K562 (cell line): Measurements from ENCODE around the gene AGAP3. TPM values are rescaled to one million over a fixed set of nuclear protein-coding genes. Genes with fewer than 3 reads are reported as not detected.

Experiments used
- HIVEP1 ChIP-seq: fragments of 250-450 bp; sonication (Bioruptor Pico); IDR thresholded peaks from 2 replicates; pipeline ENCODE4 v1.4.0; 2020; ENCODE audit warnings: mild to moderate bottlenecking
- MCM5 ChIP-seq: fragments of 450-650 bp; IDR thresholded peaks from 2 replicates; pipeline ENCODE4 v1.6.1; 2016; ENCODE audit warnings: low read depth
- MED1 ChIP-seq: sonication (generic); formaldehyde crosslinking; IDR thresholded peaks from 2 replicates; pipeline ENCODE4 v1.8.1; 2023; ENCODE audit warnings: missing genetic modification reagents, borderline replicate concordance
- RAD21 ChIP-seq, 2 experiments: fragments of 250-450 bp in 1 of 2; fragments of 450-650 bp in 1 of 2; sonication (Bioruptor Pico) in 1 of 2; formaldehyde crosslinking in 1 of 2; IDR thresholded peaks in 1 of 2; conservative IDR thresholded peaks in 1 of 2; 2 replicates each; pipeline versions ENCODE4 v1.4.0 to v1.8.0; 2020 to 2022; ENCODE audit warnings: mild to moderate bottlenecking in 2 of 2, moderate library complexity in 1 of 2
- SIN3B ChIP-seq: fragments of 450-650 bp; IDR thresholded peaks from 2 replicates; pipeline ENCODE4 v1.6.1; 2017; ENCODE audit warnings: low read depth, mild to moderate bottlenecking, moderate library complexity
- SMARCA4 ChIP-seq: fragments of 450-650 bp; IDR thresholded peaks from 2 replicates; pipeline ENCODE4 v1.6.1; 2016
- STAT5B ChIP-seq: fragments of 250-450 bp; sonication (Bioruptor Pico); IDR thresholded peaks from 2 replicates; pipeline ENCODE4 v1.8.0; 2021; ENCODE audit warnings: mild to moderate bottlenecking, inconsistent platforms
- ZEB2 ChIP-seq: fragments of 450-650 bp; IDR thresholded peaks from 2 replicates; pipeline ENCODE4 v1.6.1; 2016
- ZNF184 ChIP-seq: sonication (generic); formaldehyde crosslinking; IDR thresholded peaks from 2 replicates; pipeline ENCODE4 v1.5.0; 2020; ENCODE audit warnings: missing genetic modification reagents
- polyA plus RNA-seq, 8 experiments: library from polyadenylated mRNA; depleted of rRNA in 4 of 8; stranded (reverse) in 5 of 8; unstranded in 3 of 8; fragments of >200 nt; fragmentation: Nextera tagmentation in 2 of 8; fragmentation: Illumina TruSeq in 1 of 8; extraction: Ambion mirVana in 2 of 8; extraction: Trizol in 1 of 8; gene quantifications; 2 replicates each; pipeline versions ENCODE4 v1.2.1 to v1.2.3, GENCODE V29; 2011 to 2014; ENCODE audit warnings: inconsistent platforms in 1 of 8, missing spikeins in 1 of 8
- total RNA-seq, 7 experiments: library from RNA; depleted of rRNA in 6 of 7; stranded (reverse); fragments of >200 nt in 6 of 7; fragmentation: Illumina TruSeq in 2 of 7; extraction: Trizol in 2 of 7; gene quantifications; 2 replicates each; pipeline versions ENCODE4 v1.2.1 to v1.2.3, GENCODE V29; 2011 to 2021; ENCODE audit warnings: low replicate concordance in 1 of 7
- TF ChIP-seq, protein P1 (sequence below): fragments of 450-650 bp; formaldehyde crosslinking; conservative IDR thresholded peaks from 2 replicates; pipeline ENCODE4 v1.4.0; 2022; ENCODE audit warnings: mild to moderate bottlenecking, missing genetic modification characterization
- TF ChIP-seq, protein P2 (sequence below): fragments of 450-650 bp; IDR thresholded peaks from 2 replicates; pipeline ENCODE4 v1.6.1; 2016; ENCODE audit warnings: low read depth
- TF ChIP-seq, protein P3 (sequence below): sonication (generic); formaldehyde crosslinking; IDR thresholded peaks from 2 replicates; pipeline ENCODE4 v1.8.0; 2022; ENCODE audit warnings: missing genetic modification reagents, mild to moderate bottlenecking, borderline replicate concordance
- TF ChIP-seq, protein P4 (sequence below): fragments of 250-450 bp; sonication (Bioruptor Pico); IDR thresholded peaks from 2 replicates; pipeline ENCODE4 v1.9.0; 2021; ENCODE audit warnings: mild to moderate bottlenecking
- TF ChIP-seq, protein P5 (sequence below): fragments of 250-450 bp; sonication (Bioruptor Pico); IDR thresholded peaks from 2 replicates; pipeline ENCODE4 v1.5.0; 2021

Gene AGAP3
- total and polyA plus RNA-seq, 9 of the 15 experiments (the other 6 are each of a cell fraction or from before 2014, with no cell fraction given): 3.4 to 208 (median 62.2) TPM

DNA sequence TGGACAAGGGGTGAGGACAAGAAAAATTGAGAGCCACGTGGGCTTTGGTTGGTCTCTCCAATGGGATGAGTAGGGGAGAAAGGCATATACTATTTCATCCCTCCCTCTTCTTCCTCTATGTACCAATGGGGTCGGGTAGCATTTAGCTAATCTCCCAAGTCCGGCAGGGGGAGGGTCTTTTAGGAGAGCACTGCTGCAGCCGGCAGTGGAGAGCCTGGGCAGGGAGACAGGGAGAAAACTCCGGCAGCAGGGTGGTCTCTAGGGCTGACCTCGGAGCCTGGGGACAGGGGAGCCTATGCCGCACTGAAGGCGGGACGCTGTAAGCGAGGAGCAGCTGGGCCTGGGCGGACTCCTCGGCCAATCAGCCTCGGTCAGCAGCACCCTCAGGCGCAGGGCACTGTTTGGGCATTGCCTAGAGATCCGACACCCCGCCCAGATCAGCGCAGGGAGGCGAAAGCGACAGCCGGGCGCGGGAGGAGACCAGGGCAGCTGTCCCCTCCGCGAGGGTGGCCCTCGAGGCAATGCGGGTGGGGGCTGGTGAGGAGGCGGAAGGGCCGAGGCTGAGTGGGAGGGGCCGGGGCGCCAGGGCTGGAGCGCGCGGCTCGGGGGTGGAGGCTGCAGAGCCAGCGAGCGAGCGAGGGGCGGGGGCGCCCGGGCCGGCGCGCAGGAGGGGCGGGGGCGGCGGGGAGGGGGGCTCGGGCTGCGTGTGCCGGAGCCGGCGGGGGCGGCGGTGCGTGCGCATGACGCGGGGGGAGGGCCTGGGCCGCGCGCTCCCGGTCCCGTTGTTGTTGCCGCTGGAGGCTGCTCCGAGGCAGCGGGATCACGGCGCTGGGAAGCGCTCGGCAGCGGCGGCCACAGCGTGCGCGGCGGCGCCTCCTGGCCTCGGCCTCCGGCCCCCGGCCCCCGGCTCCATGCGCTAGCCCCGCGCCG is at the start of gene AGAP3 (continued):
- TF ChIP-seq, protein P1, sequence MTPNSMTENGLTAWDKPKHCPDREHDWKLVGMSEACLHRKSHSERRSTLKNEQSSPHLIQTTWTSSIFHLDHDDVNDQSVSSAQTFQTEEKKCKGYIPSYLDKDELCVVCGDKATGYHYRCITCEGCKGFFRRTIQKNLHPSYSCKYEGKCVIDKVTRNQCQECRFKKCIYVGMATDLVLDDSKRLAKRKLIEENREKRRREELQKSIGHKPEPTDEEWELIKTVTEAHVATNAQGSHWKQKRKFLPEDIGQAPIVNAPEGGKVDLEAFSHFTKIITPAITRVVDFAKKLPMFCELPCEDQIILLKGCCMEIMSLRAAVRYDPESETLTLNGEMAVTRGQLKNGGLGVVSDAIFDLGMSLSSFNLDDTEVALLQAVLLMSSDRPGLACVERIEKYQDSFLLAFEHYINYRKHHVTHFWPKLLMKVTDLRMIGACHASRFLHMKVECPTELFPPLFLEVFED (CRISPR knock-in tag): no peak
- TF ChIP-seq, protein P2, sequence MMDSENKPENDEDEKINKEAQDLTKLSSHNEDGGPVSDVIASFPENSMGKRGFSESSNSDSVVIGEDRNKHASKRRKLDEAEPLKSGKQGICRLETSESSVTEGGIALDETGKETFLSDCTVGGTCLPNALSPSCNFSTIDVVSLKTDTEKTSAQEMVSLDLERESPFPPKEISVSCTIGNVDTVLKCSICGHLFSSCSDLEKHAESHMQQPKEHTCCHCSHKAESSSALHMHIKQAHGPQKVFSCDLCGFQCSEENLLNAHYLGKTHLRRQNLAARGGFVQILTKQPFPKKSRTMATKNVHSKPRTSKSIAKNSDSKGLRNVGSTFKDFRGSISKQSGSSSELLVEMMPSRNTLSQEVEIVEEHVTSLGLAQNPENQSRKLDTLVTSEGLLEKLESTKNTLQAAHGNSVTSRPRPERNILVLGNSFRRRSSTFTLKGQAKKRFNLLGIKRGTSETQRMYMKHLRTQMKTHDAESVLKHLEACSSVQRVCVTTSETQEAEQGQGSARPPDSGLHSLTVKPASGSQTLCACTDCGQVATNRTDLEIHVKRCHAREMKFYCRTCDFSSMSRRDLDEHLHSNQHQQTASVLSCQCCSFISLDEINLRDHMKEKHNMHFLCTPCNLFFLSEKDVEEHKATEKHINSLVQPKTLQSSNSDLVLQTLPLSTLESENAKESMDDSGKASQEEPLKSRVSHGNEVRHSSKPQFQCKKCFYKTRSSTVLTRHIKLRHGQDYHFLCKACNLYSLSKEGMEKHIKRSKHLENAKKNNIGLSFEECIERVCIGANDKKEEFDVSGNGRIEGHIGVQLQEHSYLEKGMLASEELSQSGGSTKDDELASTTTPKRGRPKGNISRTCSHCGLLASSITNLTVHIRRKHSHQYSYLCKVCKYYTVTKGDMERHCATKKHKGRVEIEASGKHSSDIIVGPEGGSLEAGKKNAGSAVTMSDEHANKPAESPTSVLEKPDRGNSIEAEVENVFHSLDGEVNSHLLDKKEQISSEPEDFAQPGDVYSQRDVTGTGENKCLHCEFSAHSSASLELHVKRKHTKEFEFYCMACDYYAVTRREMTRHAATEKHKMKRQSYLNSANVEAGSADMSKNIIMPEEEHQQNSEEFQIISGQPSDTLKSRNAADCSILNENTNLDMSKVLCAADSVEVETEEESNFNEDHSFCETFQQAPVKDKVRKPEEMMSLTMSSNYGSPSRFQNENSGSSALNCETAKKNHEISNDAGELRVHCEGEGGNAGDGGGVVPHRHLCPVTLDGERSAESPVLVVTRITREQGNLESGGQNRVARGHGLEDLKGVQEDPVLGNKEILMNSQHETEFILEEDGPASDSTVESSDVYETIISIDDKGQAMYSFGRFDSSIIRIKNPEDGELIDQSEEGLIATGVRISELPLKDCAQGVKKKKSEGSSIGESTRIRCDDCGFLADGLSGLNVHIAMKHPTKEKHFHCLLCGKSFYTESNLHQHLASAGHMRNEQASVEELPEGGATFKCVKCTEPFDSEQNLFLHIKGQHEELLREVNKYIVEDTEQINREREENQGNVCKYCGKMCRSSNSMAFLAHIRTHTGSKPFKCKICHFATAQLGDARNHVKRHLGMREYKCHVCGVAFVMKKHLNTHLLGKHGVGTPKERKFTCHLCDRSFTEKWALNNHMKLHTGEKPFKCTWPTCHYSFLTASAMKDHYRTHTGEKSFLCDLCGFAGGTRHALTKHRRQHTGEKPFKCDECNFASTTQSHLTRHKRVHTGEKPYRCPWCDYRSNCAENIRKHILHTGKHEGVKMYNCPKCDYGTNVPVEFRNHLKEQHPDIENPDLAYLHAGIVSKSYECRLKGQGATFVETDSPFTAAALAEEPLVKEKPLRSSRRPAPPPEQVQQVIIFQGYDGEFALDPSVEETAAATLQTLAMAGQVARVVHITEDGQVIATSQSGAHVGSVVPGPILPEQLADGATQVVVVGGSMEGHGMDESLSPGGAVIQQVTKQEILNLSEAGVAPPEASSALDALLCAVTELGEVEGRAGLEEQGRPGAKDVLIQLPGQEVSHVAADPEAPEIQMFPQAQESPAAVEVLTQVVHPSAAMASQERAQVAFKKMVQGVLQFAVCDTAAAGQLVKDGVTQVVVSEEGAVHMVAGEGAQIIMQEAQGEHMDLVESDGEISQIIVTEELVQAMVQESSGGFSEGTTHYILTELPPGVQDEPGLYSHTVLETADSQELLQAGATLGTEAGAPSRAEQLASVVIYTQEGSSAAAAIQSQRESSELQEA: no peak
- TF ChIP-seq, protein P3, sequence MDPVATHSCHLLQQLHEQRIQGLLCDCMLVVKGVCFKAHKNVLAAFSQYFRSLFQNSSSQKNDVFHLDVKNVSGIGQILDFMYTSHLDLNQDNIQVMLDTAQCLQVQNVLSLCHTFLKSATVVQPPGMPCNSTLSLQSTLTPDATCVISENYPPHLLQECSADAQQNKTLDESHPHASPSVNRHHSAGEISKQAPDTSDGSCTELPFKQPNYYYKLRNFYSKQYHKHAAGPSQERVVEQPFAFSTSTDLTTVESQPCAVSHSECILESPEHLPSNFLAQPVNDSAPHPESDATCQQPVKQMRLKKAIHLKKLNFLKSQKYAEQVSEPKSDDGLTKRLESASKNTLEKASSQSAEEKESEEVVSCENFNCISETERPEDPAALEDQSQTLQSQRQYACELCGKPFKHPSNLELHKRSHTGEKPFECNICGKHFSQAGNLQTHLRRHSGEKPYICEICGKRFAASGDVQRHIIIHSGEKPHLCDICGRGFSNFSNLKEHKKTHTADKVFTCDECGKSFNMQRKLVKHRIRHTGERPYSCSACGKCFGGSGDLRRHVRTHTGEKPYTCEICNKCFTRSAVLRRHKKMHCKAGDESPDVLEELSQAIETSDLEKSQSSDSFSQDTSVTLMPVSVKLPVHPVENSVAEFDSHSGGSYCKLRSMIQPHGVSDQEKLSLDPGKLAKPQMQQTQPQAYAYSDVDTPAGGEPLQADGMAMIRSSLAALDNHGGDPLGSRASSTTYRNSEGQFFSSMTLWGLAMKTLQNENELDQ (CRISPR knock-in tag): no peak
- TF ChIP-seq STAT5B (CRISPR knock-in tag) (no peak), RAD21 (CRISPR knock-in tag; conservative IDR thresholded peaks at IDR 0.05 in 1 of 2, IDR thresholded peaks at IDR 0.05 in 1 of 2) (no peak), SIN3B (no peak), HIVEP1 (CRISPR knock-in tag) (no peak), ZEB2 (no peak), MED1 (CRISPR knock-in tag) (no peak), SMARCA4 (no peak), ZNF184 (CRISPR knock-in tag) (no peak), MCM5 (no peak)
- TF ChIP-seq, protein P4, sequence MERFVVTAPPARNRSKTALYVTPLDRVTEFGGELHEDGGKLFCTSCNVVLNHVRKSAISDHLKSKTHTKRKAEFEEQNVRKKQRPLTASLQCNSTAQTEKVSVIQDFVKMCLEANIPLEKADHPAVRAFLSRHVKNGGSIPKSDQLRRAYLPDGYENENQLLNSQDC: no peak
- TF ChIP-seq, protein P5, sequence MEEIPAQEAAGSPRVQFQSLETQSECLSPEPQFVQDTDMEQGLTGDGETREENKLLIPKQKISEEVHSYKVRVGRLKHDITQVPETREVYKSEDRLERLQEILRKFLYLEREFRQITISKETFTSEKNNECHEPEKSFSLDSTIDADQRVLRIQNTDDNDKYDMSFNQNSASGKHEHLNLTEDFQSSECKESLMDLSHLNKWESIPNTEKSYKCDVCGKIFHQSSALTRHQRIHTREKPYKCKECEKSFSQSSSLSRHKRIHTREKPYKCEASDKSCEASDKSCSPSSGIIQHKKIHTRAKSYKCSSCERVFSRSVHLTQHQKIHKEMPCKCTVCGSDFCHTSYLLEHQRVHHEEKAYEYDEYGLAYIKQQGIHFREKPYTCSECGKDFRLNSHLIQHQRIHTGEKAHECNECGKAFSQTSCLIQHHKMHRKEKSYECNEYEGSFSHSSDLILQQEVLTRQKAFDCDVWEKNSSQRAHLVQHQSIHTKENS (CRISPR knock-in tag): no peak
